NCI-H187 treated with DMSO at 0.1 percent for 48 hours (cell line): ENCODE data around the gene CD38.
"Not testable (repeated sequence)": the region's sequence is repeated elsewhere in the genome, so short reads cannot be mapped to it uniquely, and the experiment has no call there.

ENCODE experiments used
- DNase-seq: peaks from one replicate; lab custom pipeline; 2025; lab: John Stamatoyannopoulos, UW

The CD38 gene

GRCh38 chr4:15778289-15779241 lies at the start of gene CD38:
Gene CD38 (plus strand): TSS chr4:15778328. CDS start chr4:15778415, 87 bp downstream.
- no peak for DNase-seq

- DNase-seq, result no peak
Observed at GRCh38 chr4:15729910-15730533, 48.1 kb upstream of the CD38 start.

GRCh38 chr4:15733061-15733460 lies 45.1 kb upstream of the CD38 start:
- DNase-seq, result not testable (repeated sequence)

- no peak for DNase-seq
Observed at GRCh38 chr4:15735536-15735935, 42.6 kb upstream of the CD38 start.

- DNase-seq, result no peak
Observed at GRCh38 chr4:15736514-15737050, 41.5 kb upstream of the CD38 start.

- no peak for DNase-seq
Observed at GRCh38 chr4:15737255-15737654, 40.9 kb upstream of the CD38 start.

GRCh38 chr4:15738877-15739276 lies 39.3 kb upstream of the CD38 start:
- no peak for DNase-seq

GRCh38 chr4:15740764-15741404 lies 37.2 kb upstream of the CD38 start:
- DNase-seq, result no peak

GRCh38 chr4:15742083-15742582 lies 36.0 kb upstream of the CD38 start:
- no peak for DNase-seq

- DNase-seq, result no peak
Observed at GRCh38 chr4:15742637-15743036, 35.5 kb upstream of the CD38 start.

- DNase-seq, result no peak
Observed at GRCh38 chr4:15744016-15744545, 34.0 kb upstream of the CD38 start.

GRCh38 chr4:15746110-15746509 lies 32.0 kb upstream of the CD38 start:
- DNase-seq, result no peak

GRCh38 chr4:15749001-15749400 lies 29.1 kb upstream of the CD38 start:
- DNase-seq, result no peak

- DNase-seq, result no peak
Observed at GRCh38 chr4:15751153-15751552, 27.0 kb upstream of the CD38 start.

- no peak for DNase-seq
Observed at GRCh38 chr4:15753081-15753480, 25.0 kb upstream of the CD38 start.

- DNase-seq, result no peak
Observed at GRCh38 chr4:15753786-15754185, 24.3 kb upstream of the CD38 start.

- DNase-seq, result no peak
Observed at GRCh38 chr4:15754323-15754722, 23.8 kb upstream of the CD38 start.

- DNase-seq, result no peak
Observed at GRCh38 chr4:15755321-15756155, 22.6 kb upstream of the CD38 start.

GRCh38 chr4:15756361-15756861 lies 21.7 kb upstream of the CD38 start:
- DNase-seq, result no peak

- no peak for DNase-seq
Observed at GRCh38 chr4:15757054-15757453, 21.1 kb upstream of the CD38 start.

- no peak for DNase-seq
Observed at GRCh38 chr4:15758294-15758693, 19.8 kb upstream of the CD38 start.
